Hematopoietic multipotent progenitor cell (in vitro differentiated cells): ENCODE results near the gene FUZ. TPM values are rescaled to one million over a fixed set of nuclear protein-coding genes. Genes with fewer than 3 reads are reported as not detected.

Source experiments
- DNase-seq, 3 donors: peaks; one replicate each; pipeline ENCODE4 v3.0.0-alpha.2; 2011 to 2015; ENCODE audit warnings: low read depth in 2 of 3, low spot score in 2 of 3
- small RNA-seq: library from RNA; depleted of rRNA; stranded (forward); fragments of <200 nt; gene quantifications from one replicate; pipeline ENCODE3, GENCODE V24; 2012
- total RNA-seq: library from RNA; depleted of rRNA; stranded (reverse); fragments of >200 nt; gene quantifications from one replicate; pipeline ENCODE4 v1.2.3, GENCODE V29; 2012

Gene FUZ
- total RNA-seq, 1 donor, result 40.1 TPM

DNA sequence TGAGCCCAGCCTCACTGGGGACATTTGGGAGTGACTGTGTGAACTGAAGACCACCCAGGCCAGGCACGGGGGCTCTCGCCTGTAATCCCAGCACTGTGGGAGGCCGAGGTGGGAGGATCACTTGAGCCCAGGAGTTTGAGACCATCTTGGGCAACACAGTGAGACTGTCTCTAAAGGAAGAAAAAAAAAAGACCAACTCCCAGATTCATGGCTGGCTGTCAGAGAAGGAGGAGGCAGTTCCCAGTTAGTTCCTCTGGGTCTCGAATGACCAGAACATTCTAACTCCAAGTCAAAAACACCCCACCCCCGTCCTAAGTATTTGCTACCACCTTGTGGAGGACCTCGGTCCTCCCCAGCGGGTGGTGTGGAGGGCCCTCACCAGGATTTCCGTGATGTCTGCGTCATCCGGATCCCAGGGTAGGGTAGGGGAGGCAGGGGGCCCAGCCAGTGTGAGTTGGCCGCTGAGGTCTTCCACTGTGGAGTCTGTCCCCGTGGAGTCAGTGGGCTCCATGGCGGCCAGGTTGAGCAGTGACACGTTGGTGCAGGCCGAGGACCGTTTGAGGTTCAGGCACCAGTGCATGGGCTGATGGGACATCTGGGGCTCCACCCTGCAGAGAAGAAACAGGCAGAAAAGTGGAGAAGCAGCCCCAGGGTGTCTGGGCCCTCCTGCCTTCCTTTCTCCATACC, 51.3 kb downstream of the FUZ start:
- DNase-seq, result peak in 2 of 3 donors; percentile 67 to 74

DNA sequence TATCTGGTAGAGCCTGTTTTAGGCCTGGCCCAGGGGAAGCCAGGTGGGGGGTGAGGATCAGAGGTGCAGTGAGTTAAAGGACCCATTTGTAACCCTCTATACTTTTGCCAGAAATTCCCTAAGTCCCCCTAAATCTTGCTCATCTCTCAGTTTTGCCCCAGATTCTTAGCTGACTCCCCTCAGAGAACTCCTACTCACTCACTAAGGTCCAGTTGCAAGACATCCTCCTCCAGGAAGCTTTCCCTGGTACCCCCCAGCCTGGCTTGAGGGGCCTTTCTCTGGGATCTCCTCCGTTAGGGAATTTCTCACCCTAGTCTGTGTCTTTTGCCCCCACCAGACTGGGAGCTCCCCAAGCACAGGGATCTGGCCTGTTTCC, 51.9 kb downstream of the FUZ start:
- DNase-seq, result no peak

DNA sequence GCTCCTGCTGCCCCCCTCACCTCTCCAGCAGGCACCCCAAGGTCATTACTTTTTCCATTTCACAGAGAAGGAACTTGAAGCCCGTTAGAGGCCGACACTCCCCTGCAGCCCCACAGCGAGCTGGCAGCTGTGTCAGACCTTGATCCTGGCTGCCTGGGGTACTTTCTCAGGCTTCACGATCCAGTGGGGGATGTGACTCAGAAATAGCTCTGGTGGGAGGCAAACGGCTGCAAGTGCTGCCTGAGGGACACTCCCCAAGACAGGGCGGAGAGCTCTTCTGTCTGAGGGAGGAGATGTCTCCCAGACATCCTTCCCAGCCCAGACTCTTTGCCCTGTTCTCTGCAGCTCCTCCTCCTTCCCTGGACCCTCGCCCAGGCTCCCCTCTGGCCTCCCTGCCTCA, 54.8 kb downstream of the FUZ start:
- DNase-seq, result no peak

Small RNA genes lying within 50 kb of the gene (small RNA-seq; reads per million reads assigned to genes)
- gene MIR4749, result 0.41 reads per million
- gene MIR6799, result 0.34 reads per million
- not detected for gene RNU6-841P

Other genes starting within 250 kb of the FUZ start
- gene NOSIP, start 232.7 kb downstream of the FUZ start, total RNA-seq, result 114 TPM
- 2.7 TPM for gene PRRG2, start 232.0 kb downstream of the FUZ start, total RNA-seq
- gene PRR12, start 222.1 kb downstream of the FUZ start, total RNA-seq, result 8.1 TPM
- gene RRAS, start 173.1 kb downstream of the FUZ start, total RNA-seq, result 7.5 TPM
- 18.6 TPM for gene SCAF1, start 171.1 kb downstream of the FUZ start, total RNA-seq
- gene IRF3, start 147.4 kb downstream of the FUZ start, total RNA-seq, result 86.7 TPM
- gene BCL2L12, start 147.4 kb downstream of the FUZ start, total RNA-seq, result 8.1 TPM
- 455 TPM for gene PRMT1, start 136.0 kb downstream of the FUZ start, total RNA-seq
- 1.9 TPM for gene ADM5, start 123.7 kb downstream of the FUZ start, total RNA-seq
- 0.54 TPM for gene CPT1C, start 122.2 kb downstream of the FUZ start, total RNA-seq
- gene TSKS, start 50.0 kb downstream of the FUZ start, total RNA-seq, result 1.1 TPM
- gene AP2A1, start 46.3 kb downstream of the FUZ start, total RNA-seq, result 67.9 TPM
- gene MED25, start 5.0 kb upstream of the FUZ start, total RNA-seq, result 50.9 TPM
- gene PTOV1, start 37.9 kb upstream of the FUZ start, total RNA-seq, result 109 TPM
- gene PNKP, start 54.3 kb upstream of the FUZ start, total RNA-seq, result 77.6 TPM
- 10.0 TPM for gene AKT1S1, start 64.1 kb upstream of the FUZ start, total RNA-seq
- gene TBC1D17, start 64.4 kb upstream of the FUZ start, total RNA-seq, result 7.8 TPM
- 0.81 TPM for gene IL4I1, start 83.6 kb upstream of the FUZ start, total RNA-seq
- gene ATF5, start 115.9 kb upstream of the FUZ start, total RNA-seq, result 8.1 TPM
- gene NUP62, start 116.2 kb upstream of the FUZ start, total RNA-seq, result 70.3 TPM
- gene SIGLEC11, start 147.9 kb upstream of the FUZ start, total RNA-seq, result under 0.01 TPM
- 50.4 TPM for gene VRK3, start 212.1 kb upstream of the FUZ start, total RNA-seq
- 8.6 TPM for gene ZNF473, start 212.7 kb upstream of the FUZ start, total RNA-seq